Measurements from ENCODE around the gene NKD1.

DNA sequence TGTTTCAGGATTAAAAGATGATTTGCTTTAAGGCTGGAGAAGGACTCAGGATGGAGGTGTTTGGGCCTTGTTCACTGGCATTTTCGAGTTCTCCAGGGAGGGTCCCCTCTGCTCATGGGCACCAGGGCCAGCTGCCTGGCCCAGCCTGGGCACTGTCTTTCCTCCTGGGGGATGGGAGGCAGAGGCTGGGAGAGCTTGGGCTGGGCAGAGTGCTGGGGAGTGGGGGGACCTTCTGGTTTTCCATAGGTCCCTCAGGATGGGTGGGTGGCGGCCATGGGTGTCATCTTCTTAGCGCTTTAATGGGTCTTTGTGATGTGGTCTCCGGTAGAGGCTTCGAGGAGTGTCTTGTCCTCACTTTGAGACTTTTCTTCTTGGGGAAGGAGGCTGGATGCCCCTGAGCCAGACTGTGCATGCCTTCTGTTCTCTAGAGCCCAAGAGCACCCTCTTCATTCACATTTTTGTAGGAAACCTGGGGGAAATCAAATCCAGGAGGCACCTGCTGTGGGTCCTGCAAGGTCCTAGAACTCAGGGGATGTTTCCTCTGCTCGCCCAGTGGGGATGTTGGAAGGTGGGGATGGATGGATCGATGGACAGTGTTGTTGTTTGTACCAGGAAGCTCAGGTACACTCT is 5.7 kb downstream of the NKD1 start:
- TF ChIP-seq, protein P1, sequence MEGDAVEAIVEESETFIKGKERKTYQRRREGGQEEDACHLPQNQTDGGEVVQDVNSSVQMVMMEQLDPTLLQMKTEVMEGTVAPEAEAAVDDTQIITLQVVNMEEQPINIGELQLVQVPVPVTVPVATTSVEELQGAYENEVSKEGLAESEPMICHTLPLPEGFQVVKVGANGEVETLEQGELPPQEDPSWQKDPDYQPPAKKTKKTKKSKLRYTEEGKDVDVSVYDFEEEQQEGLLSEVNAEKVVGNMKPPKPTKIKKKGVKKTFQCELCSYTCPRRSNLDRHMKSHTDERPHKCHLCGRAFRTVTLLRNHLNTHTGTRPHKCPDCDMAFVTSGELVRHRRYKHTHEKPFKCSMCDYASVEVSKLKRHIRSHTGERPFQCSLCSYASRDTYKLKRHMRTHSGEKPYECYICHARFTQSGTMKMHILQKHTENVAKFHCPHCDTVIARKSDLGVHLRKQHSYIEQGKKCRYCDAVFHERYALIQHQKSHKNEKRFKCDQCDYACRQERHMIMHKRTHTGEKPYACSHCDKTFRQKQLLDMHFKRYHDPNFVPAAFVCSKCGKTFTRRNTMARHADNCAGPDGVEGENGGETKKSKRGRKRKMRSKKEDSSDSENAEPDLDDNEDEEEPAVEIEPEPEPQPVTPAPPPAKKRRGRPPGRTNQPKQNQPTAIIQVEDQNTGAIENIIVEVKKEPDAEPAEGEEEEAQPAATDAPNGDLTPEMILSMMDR (conservative IDR thresholded peaks at IDR 0.05) = no peak
- no peak for TF ChIP-seq EZH2 (IDR thresholded peaks at IDR 0.05; ENCODE audit: low read depth)
